HEK293 (cell line): Measurements from ENCODE around the gene LDLRAP1.

Source experiments
- ZBTB20 ChIP-seq: fragments of 450-650 bp; formaldehyde crosslinking; IDR thresholded peaks from 2 replicates; pipeline ENCODE4 v1.5.1; 2016; ENCODE audit warnings: missing biosample characterization, missing genetic modification characterization
- ZNF521 ChIP-seq: fragments of 450-650 bp; formaldehyde crosslinking; IDR thresholded peaks from 2 replicates; pipeline ENCODE4 v1.5.1; 2017; ENCODE audit warnings: missing biosample characterization, mild to moderate bottlenecking, missing genetic modification characterization

- TF ChIP-seq ZBTB20 (tag by site-specific recombination) (no peak), ZNF521 (tag by site-specific recombination) (no peak)
These were observed 37.6 kb upstream of the LDLRAP1 start for GRCh38 chr1:25505656-25506385.
